Measurements from ENCODE around the gene CRK.
A peak's percentile ranks its signal among the peaks of the same experiment; 100 is the strongest.
"Not testable (repeated sequence)": the region's sequence is repeated elsewhere in the genome, so short reads cannot be mapped to it uniquely, and the experiment has no call there.

The CRK gene

GRCh38 chr17:1462164-1463112 lies 6.4 kb upstream of the CRK start:
- DNase-seq, result no peak

- DNase-seq, result no peak
These were observed 5.3 kb upstream of the CRK start for GRCh38 chr17:1461198-1461944.

DNA sequence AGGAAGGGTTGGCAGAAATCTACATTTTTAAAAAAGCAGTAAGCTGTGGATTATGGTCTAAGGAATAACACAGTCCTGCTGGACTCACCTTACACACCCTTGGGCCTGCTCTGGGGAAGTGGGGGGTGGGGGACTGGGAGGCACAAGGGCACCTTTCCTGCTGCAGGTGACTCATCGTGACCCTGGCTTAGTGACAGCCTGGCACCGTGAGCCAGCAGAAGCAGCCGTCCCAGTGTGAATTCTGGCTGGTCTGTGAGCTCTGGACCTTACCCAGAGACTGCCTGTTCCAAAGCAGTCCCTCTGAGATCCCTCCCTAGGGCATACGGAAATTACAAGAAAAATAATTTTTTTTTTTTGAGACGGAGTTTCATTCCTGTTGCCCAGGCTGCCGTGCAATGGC lies 4.2 kb upstream of the CRK start:
- no peak for DNase-seq

DNA sequence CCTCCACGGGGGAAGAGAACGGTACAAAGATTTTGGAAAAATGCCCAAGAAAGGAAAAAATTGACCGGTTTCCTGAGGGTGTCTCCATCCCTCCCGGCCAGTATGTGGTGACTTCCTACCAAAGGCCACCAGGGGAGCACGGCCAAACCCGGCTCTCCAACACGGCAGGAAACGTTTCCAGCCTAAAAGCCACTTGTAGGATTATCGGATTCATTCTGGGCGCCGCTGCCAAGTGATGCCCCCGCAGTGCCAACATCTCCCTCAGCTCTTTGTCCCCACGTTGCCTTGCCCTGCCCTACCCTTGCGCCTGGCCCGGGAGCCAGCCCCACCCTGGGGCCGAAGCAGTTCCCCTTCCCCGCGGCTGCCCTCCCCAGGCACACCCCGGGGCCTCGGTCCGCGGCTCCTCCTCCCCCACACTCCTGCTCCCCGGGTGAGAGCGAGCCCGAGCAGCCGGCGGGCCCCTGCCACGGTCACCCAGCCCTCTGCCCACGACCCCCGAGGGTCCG lies 688 bp downstream of the CRK start:
- DNase-seq, result peak; percentile 81

DNA sequence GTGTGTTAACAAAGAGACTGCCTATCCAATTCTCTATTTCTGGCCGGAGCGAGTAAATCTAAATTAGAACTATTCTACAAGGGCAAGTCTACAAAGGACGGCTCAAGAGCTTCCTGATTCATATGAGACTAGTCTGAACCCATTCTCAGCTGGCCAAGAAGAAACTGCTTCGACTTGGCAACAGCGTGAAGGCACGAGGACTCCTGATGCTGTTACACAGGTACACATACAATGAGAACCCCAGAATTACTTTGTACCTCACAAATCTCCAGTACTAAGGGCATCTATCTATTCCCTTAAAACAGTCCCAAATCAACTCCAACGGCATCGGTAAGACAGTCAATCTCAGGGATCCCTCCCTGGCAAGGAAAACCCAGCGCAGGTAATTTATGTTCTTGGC lies 1.5 kb downstream of the CRK start:
- DNase-seq, result no peak

DNA sequence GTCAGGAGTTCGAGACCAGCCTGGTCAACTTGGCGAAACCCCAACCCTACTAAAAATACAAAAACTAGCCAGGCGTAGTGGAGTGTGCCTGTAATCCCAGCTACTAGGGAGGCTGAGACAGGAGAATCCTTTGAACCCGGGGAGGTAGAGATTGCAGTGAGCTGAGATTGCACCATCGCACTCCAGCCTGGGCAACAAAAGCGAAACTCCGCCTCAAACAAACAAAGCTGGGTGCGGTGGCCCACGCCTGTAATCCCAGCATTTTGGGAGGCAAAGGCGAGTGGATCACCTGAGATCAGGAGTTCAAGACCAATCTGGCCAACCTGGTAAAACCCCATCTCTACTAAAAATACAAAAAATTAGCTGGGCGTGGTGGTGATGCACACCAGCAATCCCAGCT lies 2.3 kb downstream of the CRK start:
- not testable (repeated sequence) for DNase-seq

DNA sequence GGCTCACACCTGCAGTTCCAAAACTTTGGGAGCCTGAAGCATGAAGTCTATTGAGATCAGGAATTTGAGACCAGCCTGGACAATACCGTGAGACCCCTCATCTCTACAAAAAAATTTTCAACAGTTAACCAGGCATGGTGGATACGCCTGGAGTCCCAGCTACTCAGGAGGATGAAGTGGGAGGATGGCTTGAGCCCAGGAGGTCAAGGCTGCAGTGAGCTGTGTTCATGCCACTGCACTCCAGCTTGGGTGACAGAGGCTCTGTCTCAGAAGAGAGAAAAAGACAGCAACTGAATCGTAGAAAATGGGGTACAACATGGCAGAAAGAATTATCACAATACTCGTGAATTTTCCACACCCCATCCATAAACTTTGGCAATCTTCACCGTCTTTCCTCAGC lies 3.2 kb downstream of the CRK start:
- no peak for DNase-seq

- not testable (repeated sequence) for DNase-seq
These were observed 5.8 kb downstream of the CRK start for GRCh38 chr17:1450261-1450660.

GRCh38 chr17:1449412-1449967 lies 6.5 kb downstream of the CRK start:
- DNase-seq, result no peak

DNA sequence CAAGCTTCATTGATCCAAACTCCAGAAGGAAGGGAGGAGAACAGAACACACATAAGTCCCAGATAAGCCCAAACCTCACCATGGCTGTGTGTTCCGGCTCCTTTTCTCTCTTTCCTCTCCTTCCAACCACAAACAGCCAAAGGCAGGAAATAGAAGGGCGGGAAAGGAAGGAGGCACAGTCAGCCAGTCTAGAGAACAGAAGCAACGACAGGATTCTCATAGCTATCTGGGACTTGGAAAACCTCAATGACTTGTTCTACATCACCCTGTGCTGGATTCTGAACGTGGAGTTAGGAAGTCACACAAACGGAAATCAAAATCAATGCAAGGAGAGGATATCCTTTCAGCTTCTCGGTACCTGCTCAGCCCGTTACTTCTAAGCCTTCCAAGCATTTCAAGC lies 9.0 kb downstream of the CRK start:
- DNase-seq, result no peak

- DNase-seq, result no peak
These were observed 9.8 kb downstream of the CRK start for GRCh38 chr17:1446201-1446600.

GRCh38 chr17:1445695-1446094 lies 10.3 kb downstream of the CRK start:
- DNase-seq, result not testable (repeated sequence)

- DNase-seq, result not testable (repeated sequence)
These were observed 13.3 kb downstream of the CRK start for GRCh38 chr17:1442721-1443120.

DNA sequence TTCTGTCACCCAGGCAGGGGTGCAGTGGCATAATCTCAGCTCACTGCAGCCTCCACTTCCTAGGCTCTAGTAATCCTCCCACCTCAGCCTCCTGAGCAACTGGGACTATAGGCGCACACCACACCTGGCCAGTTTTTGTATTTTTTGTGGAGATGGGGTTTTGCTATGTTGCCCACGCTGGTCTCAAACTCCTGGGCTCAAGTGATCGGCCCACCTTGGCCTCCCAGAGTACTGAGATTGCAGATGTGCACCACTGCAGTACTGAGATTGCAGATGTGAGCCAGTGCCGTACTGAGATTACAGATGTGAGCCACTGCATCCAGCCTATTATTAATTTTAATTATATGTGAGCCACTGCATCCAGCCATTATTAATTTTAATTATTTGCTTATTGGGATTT lies 13.8 kb downstream of the CRK start:
- no peak for DNase-seq

- no peak for DNase-seq
These were observed 15.1 kb downstream of the CRK start for GRCh38 chr17:1440921-1441320.

- DNase-seq, result no peak
These were observed 17.4 kb downstream of the CRK start for GRCh38 chr17:1438593-1439083.

DNA sequence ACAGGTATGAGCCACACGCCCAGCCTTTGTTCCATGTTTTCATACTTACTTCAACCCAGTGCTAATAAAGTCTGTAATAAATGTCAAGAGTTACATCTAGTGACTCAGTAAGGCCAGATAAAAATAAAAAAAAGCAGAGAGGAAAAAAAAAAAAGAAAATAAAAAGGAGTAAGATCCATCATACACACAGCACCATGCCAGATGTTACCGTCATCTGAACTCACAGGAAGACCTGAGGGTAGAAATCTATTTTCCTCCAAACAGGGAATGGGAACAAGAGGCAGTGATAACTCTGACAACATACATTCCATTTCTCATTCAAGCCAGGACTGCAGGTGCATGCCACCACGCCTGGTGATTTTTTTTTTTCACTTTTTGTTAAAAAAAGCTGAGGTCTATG lies 20.7 kb downstream of the CRK start:
- DNase-seq, result no peak

DNA sequence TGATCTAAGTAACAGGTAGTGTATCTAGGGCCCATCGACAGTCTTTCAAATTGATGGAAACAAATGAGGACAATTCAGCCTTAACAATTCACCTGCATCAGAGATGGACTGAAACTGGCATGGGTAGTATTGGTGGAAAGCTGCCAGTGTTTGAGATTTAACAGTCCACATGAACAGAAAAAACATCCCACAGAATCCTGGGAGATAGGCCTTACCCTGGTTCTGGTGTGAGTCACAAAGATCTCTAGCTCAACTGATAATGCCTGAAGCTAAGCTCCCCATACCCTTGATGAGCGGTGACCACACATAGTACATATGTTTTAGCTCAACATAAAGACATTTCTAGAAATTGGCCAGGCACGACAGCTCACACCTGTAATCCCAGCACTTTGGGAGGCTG lies 21.9 kb downstream of the CRK start:
- DNase-seq, result no peak

DNA sequence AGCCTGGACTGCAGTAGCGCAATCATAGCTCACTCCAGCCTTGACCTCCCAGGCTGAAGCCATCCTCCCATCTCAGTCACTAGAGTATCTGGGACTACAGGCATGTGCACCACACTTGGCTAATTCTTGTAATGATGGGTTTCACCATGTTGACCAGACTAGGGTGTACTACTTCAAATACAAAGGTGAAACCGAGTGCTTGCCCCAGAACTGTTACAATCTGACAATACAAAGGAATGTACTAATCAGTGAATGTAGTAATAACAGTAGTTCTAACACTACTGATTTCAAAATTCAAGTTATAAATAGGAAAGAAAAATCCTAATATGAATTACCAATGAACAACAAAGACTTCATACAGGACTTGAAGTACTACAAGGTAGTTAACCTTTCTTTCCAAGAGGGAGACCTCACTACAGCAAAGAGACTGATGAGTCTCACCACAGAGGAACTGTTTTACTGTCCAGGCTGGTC lies 24.4 kb downstream of the CRK start:
- no peak for DNase-seq

DNA sequence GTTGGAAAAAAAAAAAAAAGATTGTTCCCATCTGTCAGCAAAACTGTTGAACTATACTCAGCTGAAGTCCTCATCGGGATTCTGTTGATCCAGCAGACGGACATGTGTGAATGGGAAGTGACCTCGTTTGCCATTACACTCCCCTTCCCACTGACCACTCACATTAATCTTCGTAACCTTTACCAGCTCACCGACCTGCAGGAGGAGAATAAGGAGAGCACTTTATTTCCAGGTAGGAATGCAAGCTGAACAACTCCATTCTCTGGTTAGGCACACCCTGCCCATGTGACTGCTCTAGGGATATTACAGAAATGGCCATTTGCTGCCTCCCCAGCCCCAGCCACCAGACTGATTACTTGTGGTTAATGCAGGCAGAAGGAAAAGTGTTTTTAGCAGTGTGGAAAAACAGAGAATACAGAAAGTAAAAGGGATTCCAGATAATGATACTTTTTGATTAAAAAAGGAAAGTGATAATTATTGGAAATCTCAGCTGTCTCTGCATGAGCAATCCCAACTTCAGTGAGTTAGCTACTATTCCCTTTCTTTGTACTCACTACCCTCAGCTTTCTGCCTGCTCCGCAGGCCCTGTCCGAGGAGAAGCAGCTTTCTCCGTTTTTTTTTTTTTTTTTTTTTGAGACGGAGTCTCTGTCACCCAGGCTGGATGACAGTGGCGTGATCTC lies 32.4 kb downstream of the CRK start:
- DNase-seq, result no peak

DNA sequence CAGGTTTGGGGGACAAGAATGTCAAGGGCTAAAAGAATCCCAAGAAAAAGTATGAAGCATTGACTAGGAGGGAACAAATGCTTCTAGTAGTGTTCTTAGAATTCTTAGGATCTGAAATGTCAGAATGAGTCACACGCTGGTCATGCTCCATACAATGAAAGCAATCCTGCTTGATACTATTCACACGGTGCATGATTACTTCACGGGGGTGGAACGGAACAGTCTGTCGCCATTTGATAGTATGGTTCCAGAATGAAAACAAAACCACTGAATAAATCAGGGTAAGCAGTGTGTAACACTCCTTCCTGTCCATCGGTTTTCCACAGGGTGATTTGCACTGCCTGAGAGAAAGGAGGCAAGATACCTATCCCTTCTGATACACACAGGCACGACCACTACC lies 33.1 kb downstream of the CRK start:
- no peak for DNase-seq

GRCh38 chr17:1421470-1421869 lies 34.6 kb downstream of the CRK start:
- no peak for DNase-seq

GRCh38 chr17:1420981-1421380 lies 35.1 kb downstream of the CRK start:
- DNase-seq, result no peak

All from eye (tissue), 1 donor.